Measurements from ENCODE around the gene MSI2.

- no peak for TF ChIP-seq CTCF (IDR thresholded peaks at IDR 0.05)
- TF ChIP-seq POLR2A (IDR thresholded peaks at IDR 0.05): no peak
Observed at GRCh38 chr17:57271821-57272220, 15.5 kb downstream of the MSI2 start.

Measured in sigmoid colon (tissue), 3 donors.